ENCODE data around the gene C3orf52.

DNA sequence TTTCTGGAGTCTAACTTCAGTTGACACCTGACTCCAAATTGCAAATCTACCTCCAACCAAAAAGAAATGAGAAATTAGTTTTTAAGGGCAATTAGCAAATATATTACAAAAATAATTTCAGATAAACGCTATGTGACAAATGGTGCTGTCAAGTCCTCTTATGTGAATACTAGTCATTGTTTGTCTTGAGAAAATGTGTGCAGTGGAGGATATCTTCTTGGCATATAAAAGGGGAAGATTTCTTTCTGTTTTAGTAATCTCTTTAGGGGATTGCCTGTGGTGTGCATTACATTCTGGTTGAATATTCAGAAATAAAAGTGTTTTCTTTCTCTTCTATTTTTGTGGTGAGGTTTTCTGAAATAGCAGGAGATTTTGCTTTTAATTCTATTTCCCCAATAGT lies 49.9 kb downstream of the C3orf52 start:
- TF ChIP-seq, protein P1, sequence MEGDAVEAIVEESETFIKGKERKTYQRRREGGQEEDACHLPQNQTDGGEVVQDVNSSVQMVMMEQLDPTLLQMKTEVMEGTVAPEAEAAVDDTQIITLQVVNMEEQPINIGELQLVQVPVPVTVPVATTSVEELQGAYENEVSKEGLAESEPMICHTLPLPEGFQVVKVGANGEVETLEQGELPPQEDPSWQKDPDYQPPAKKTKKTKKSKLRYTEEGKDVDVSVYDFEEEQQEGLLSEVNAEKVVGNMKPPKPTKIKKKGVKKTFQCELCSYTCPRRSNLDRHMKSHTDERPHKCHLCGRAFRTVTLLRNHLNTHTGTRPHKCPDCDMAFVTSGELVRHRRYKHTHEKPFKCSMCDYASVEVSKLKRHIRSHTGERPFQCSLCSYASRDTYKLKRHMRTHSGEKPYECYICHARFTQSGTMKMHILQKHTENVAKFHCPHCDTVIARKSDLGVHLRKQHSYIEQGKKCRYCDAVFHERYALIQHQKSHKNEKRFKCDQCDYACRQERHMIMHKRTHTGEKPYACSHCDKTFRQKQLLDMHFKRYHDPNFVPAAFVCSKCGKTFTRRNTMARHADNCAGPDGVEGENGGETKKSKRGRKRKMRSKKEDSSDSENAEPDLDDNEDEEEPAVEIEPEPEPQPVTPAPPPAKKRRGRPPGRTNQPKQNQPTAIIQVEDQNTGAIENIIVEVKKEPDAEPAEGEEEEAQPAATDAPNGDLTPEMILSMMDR (IDR thresholded peaks at IDR 0.05; ENCODE audit: borderline replicate concordance, extremely low read depth, low read length, poor library complexity, severe bottlenecking): no peak
- TF ChIP-seq EZH2 (IDR thresholded peaks at IDR 0.05; ENCODE audit: borderline replicate concordance, low read depth, low read length, severe bottlenecking): no peak
